HEK293 (cell line): Measurements from ENCODE around the gene CTNNA2.

Experiments used
- CTCF ChIP-seq: fragments of 450-650 bp; formaldehyde crosslinking; IDR thresholded peaks from 2 replicates; pipeline ENCODE4 v1.5.1; 2016; ENCODE audit warnings: missing biosample characterization, missing genetic modification characterization
- REST ChIP-seq: fragments of 450-650 bp; formaldehyde crosslinking; IDR thresholded peaks from 2 replicates; pipeline ENCODE4 v1.5.1; 2016; ENCODE audit warnings: missing biosample characterization, missing genetic modification characterization
- ZBTB44 ChIP-seq: fragments of 450-650 bp; IDR thresholded peaks from 2 replicates; pipeline ENCODE4 v1.5.1; 2018; ENCODE audit warnings: missing biosample characterization, mild to moderate bottlenecking, missing genetic modification characterization
- ZNF169 ChIP-seq: fragments of 450-650 bp; formaldehyde crosslinking; IDR thresholded peaks from 2 replicates; pipeline ENCODE4 v1.5.1; 2016; ENCODE audit warnings: missing biosample characterization, missing genetic modification characterization
- ZNF341 ChIP-seq: fragments of 450-650 bp; formaldehyde crosslinking; IDR thresholded peaks from 2 replicates; pipeline ENCODE4; 2016; ENCODE audit warnings: low read depth, missing biosample characterization, missing genetic modification characterization
- ZNF600 ChIP-seq: fragments of 450-650 bp; formaldehyde crosslinking; IDR thresholded peaks from 2 replicates; pipeline ENCODE4 v1.5.1; 2016; ENCODE audit warnings: missing biosample characterization, missing genetic modification characterization
- ZNF660 ChIP-seq: fragments of 450-650 bp; IDR thresholded peaks from 2 replicates; pipeline ENCODE4 v1.5.1; 2018; ENCODE audit warnings: missing biosample characterization, mild to moderate bottlenecking, missing genetic modification characterization
- ZNF707 ChIP-seq: fragments of 450-650 bp; formaldehyde crosslinking; IDR thresholded peaks from 2 replicates; pipeline ENCODE4 v1.5.1; 2016; ENCODE audit warnings: missing biosample characterization, missing genetic modification characterization
- ZNF768 ChIP-seq: fragments of 450-650 bp; formaldehyde crosslinking; IDR thresholded peaks from 2 replicates; pipeline ENCODE4 v1.5.1; 2018; ENCODE audit warnings: missing biosample characterization, mild to moderate bottlenecking, missing genetic modification characterization
- TF ChIP-seq, protein P1 (sequence below): fragments of 450-650 bp; formaldehyde crosslinking; IDR thresholded peaks from 2 replicates; pipeline ENCODE4 v1.5.1; 2016; ENCODE audit warnings: missing biosample characterization, missing genetic modification characterization

DNA sequence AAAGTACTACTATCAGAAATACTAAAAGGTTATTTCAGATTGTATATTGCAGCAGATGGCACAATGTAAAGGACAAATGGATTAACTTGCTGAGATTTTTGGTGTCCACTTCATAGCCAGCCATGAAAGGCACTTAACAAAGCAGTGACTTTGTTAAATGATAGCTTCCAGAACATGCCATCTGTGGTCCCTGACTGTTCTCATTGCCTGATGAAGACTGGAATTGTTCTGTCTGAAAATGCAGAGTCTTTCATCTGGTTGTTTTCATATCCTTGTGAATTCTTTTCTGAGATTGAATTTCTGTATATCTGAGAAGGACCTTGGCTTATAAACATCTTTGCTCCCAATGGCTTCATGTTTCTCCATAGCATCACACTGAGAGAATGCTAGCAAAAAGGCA lies 836.1 kb downstream of the CTNNA2 start:
- TF ChIP-seq ZNF341 (tag by site-specific recombination) (no peak), ZNF768 (tag by site-specific recombination) (no peak), ZNF600 (tag by site-specific recombination) (no peak), ZNF169 (tag by site-specific recombination) (no peak), ZNF660 (no peak), ZNF707 (tag by site-specific recombination) (no peak), CTCF (tag by site-specific recombination) (no peak), REST (no peak), ZBTB44 (tag by site-specific recombination) (no peak)
- TF ChIP-seq, protein P1, sequence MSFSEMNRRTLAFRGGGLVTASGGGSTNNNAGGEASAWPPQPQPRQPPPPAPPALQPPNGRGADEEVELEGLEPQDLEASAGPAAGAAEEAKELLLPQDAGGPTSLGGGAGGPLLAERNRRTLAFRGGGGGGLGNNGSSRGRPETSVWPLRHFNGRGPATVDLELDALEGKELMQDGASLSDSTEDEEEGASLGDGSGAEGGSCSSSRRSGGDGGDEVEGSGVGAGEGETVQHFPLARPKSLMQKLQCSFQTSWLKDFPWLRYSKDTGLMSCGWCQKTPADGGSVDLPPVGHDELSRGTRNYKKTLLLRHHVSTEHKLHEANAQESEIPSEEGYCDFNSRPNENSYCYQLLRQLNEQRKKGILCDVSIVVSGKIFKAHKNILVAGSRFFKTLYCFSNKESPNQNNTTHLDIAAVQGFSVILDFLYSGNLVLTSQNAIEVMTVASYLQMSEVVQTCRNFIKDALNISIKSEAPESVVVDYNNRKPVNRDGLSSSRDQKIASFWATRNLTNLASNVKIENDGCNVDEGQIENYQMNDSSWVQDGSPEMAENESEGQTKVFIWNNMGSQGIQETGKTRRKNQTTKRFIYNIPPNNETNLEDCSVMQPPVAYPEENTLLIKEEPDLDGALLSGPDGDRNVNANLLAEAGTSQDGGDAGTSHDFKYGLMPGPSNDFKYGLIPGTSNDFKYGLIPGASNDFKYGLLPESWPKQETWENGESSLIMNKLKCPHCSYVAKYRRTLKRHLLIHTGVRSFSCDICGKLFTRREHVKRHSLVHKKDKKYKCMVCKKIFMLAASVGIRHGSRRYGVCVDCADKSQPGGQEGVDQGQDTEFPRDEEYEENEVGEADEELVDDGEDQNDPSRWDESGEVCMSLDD = no peak
